ENCODE measurements around the gene SLC39A11.
"Not testable (repeated sequence)": the region's sequence is repeated elsewhere in the genome, so short reads cannot be mapped to it uniquely, and the experiment has no call there.

The SLC39A11 gene

GRCh38 chr17:72997559-72997958, 94.9 kb downstream of the SLC39A11 start:
- H3K4me3 ChIP-seq (ENCODE audit: low read length) = no peak overlapping the region
- no peak for TF ChIP-seq CTCF (conservative IDR thresholded peaks at IDR 0.05; ENCODE audit: low read length)
- no peak for DNase-seq (ENCODE audit: low read depth)

- H3K4me3 ChIP-seq (ENCODE audit: low read length) = no peak overlapping the region
- no peak for DNase-seq (ENCODE audit: low read depth)
- TF ChIP-seq CTCF (conservative IDR thresholded peaks at IDR 0.05; ENCODE audit: low read length) = no peak
These were observed 95.7 kb downstream of the SLC39A11 start for GRCh38 chr17:72996791-72997190.

- no peak overlapping the region for H3K4me3 ChIP-seq (ENCODE audit: low read length)
- no peak for TF ChIP-seq CTCF (conservative IDR thresholded peaks at IDR 0.05; ENCODE audit: low read length)
- DNase-seq (ENCODE audit: low read depth) = no peak
These were observed 97.4 kb downstream of the SLC39A11 start for GRCh38 chr17:72995008-72995656.

GRCh38 chr17:72992783-72993467, 99.6 kb downstream of the SLC39A11 start:
- H3K4me3 ChIP-seq (ENCODE audit: low read length); DNase-seq (ENCODE audit: low read depth): not testable (repeated sequence)

- H3K4me3 ChIP-seq (ENCODE audit: low read length) = no peak overlapping the region
- TF ChIP-seq CTCF (conservative IDR thresholded peaks at IDR 0.05; ENCODE audit: low read length) = no peak
- no peak for DNase-seq (ENCODE audit: low read depth)
These were observed 100.8 kb downstream of the SLC39A11 start for GRCh38 chr17:72991651-72992050.

GRCh38 chr17:72989074-72989610, 103.3 kb downstream of the SLC39A11 start:
- DNase-seq (ENCODE audit: low read depth) = no peak
- no peak for TF ChIP-seq CTCF (conservative IDR thresholded peaks at IDR 0.05; ENCODE audit: low read length)
- H3K4me3 ChIP-seq (ENCODE audit: low read length) = no peak overlapping the region

GRCh38 chr17:72988451-72988850, 104.0 kb downstream of the SLC39A11 start:
- H3K4me3 ChIP-seq (ENCODE audit: low read length) = no peak overlapping the region
- DNase-seq (ENCODE audit: low read depth) = no peak
- no peak for TF ChIP-seq CTCF (conservative IDR thresholded peaks at IDR 0.05; ENCODE audit: low read length)
